Memory B cell (primary cell): Measurements from ENCODE around the gene PPP1R9A.

Experiments
- ATAC-seq: fragments of 150-1000 bp; cut with Tn5 transposase; 2 replicates; pipeline ENCODE4 v1.10.0; 2021; ENCODE audit warnings: low read depth, mild to moderate bottlenecking, moderate library complexity
- DNase-seq, 2 donors: peaks; one replicate each; pipeline ENCODE4 v3.0.0; 2022; ENCODE audit warnings: low spot score in 2 of 2
- H3K27ac Mint-ChIP-seq: one replicate; pipeline ENCODE4 v1.8.0; 2022; ENCODE audit warnings: mild to moderate bottlenecking, moderate library complexity, mixed read lengths
- H3K27me3 Mint-ChIP-seq: one replicate; pipeline ENCODE4 v1.8.0; 2022; ENCODE audit warnings: mixed read lengths
- H3K36me3 Mint-ChIP-seq: one replicate; pipeline ENCODE4 v1.8.0; 2022; ENCODE audit warnings: mild to moderate bottlenecking, mixed read lengths
- H3K4me1 Mint-ChIP-seq: one replicate; pipeline ENCODE4 v1.8.0; 2022; ENCODE audit warnings: mixed read lengths
- H3K4me3 Mint-ChIP-seq: one replicate; pipeline ENCODE4 v1.8.0; 2022; ENCODE audit warnings: mild to moderate bottlenecking, moderate library complexity, mixed read lengths
- H3K9me3 Mint-ChIP-seq: one replicate; pipeline ENCODE4 v1.8.0; 2022; ENCODE audit warnings: mixed read lengths

The PPP1R9A gene

DNA sequence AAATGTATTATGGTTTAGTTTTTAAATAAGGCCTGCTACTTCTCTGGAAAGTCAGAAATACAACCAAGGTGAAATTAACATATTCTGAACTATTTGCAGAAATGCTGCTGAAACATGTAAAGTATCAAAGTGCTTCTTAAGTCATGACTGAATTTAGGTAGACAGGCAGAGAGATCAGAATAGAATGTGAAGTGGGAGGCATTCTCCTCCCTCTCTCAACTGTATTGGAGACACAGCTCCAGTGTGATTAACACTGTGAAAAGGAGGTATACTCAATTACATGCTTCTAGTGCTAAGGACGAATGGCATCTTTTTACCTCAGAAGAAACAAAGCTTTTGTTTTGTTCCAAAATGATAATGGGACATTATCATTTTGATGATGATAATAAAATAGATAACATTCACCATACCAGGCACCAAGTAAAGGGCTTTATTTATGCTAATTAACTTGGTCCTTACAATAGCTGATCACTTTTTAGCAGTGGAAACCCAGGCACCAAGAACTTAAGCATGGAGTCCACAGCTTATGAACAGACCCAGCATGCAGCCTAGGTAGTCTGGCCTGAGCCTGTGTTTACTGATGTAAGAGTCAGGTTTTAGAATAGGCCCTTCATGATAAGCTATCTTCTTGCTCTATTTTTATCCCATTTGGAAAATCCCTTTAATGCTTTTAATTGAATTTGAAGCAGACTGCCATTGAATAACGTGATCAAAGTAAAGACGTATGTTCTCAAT lies 26.0 kb downstream of the PPP1R9A start:
- no peak overlapping the region for H3K27ac Mint-ChIP-seq
- no peak overlapping the region for H3K4me3 Mint-ChIP-seq
- DNase-seq (no peak), ATAC-seq (no peak)
- H3K9me3 Mint-ChIP-seq = no peaks in the 10 kb centered on the region
- peaks cover 5% of the 10 kb centered on the region for H3K27me3 Mint-ChIP-seq
- H3K36me3 Mint-ChIP-seq = no peaks in the 10 kb centered on the region
- H3K4me1 Mint-ChIP-seq = no peaks in the 10 kb centered on the region

DNA sequence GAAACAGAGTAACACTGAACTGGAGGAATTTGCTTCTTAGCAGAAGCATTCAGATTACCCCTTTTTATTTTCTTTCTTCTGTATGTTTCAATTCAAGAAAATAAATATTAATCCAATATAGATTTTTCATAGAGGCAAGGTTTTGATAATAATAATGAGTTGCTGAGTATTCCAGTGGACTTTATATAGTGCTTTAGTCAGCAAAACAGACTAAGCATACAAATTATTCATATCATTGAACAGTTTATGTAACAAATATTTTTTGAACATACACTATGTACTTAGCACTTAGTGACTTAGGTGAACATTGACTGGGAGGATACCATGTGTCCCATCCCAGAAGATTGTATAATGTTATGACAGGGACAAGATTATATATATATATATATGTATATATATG lies 32.0 kb downstream of the PPP1R9A start:
- H3K27me3 Mint-ChIP-seq = peaks cover 2% of the 10 kb centered on the region
- no peak overlapping the region for H3K27ac Mint-ChIP-seq
- DNase-seq (no peak), ATAC-seq (no peak)
- no peaks in the 10 kb centered on the region for H3K36me3 Mint-ChIP-seq
- no peaks in the 10 kb centered on the region for H3K9me3 Mint-ChIP-seq
- no peak overlapping the region for H3K4me3 Mint-ChIP-seq
- no peaks in the 10 kb centered on the region for H3K4me1 Mint-ChIP-seq

DNA sequence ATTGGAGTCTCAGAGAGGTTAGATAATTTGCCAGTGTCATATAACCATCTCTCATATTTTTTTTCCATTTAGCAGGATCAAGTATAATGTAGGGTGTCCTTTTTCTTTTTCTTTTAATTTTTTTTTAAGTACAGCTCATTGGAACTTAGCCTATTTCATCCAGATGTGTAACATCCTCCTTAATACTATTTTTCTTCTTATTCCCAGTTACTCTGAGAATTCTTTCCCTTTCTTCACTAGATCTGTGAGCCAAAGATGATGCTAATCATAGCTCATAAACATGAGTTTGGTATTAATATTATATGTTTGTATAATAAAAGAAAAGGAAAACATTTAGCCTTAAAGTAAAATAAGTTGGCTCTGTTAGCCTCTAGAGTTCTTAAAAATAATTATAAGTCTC lies 32.8 kb downstream of the PPP1R9A start:
- Mint-ChIP-seq H3K9me3 (no peaks in the 10 kb centered on the region), H3K27me3 (peaks cover 2% of the 10 kb centered on the region), H3K27ac (no peak overlapping the region), H3K4me3 (no peak overlapping the region), H3K36me3 (no peaks in the 10 kb centered on the region), H3K4me1 (no peaks in the 10 kb centered on the region)
- ATAC-seq (no peak), DNase-seq (no peak)

DNA sequence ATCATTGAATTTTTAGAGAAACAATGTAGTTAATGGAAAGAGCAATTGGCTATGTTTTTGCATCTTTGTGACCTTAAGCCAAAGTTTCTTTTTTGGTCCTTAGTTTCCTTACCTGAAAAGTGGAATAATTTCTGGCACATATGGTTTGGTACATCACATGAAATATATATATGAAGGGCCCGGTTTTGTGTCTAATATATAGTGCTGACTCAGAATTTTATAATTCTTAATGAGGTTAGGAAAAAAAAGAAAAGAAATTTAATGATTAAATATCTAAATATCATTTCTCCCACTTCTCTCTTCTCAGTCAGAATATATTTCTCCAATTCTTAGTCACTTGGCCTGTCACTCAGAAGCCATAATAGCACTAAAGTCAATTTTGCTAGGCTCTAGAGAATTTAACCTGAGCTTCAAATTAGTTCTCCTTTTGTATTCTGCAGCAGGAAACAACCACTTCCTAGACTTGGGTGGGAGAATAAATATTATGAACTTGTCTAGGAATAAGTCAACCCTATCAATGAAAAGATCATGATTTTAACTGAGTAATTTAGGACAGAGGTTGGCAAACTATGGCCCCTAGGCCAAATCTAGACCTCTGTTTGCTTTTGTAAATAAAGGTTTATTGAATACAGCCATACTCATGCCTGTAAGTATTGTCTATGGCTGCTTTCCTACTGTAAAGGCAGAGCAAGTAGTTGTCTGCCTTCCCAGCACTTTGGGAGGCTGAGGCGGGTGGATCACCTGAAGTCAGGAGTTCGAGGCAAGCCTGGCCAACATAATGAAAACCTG lies 34.6 kb downstream of the PPP1R9A start:
- H3K9me3 Mint-ChIP-seq = no peaks in the 10 kb centered on the region
- no peaks in the 10 kb centered on the region for H3K4me1 Mint-ChIP-seq
- no peak overlapping the region for H3K27ac Mint-ChIP-seq
- no peaks in the 10 kb centered on the region for H3K36me3 Mint-ChIP-seq
- DNase-seq (no peak), ATAC-seq (no peak)
- peaks cover 2% of the 10 kb centered on the region for H3K27me3 Mint-ChIP-seq
- no peak overlapping the region for H3K4me3 Mint-ChIP-seq

DNA sequence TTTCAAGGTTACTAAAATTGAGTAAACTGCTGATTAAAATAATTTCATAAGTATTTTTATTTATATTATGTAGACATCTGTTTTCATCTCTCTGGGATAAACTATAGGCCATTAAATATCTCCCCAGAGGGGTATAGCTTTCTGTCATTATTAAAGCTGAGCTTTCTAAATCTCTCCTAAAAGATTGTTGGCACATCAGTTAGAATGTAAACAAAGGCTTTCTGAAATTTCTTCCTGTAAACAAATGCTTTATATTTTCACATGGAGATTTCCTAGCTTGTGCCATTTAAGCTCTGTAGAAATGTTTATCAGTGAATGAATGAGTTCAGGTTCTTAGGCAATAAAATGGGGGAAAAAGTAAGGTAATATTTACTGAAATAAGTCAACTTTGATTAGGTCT lies 35.7 kb downstream of the PPP1R9A start:
- DNase-seq = no peak

DNA sequence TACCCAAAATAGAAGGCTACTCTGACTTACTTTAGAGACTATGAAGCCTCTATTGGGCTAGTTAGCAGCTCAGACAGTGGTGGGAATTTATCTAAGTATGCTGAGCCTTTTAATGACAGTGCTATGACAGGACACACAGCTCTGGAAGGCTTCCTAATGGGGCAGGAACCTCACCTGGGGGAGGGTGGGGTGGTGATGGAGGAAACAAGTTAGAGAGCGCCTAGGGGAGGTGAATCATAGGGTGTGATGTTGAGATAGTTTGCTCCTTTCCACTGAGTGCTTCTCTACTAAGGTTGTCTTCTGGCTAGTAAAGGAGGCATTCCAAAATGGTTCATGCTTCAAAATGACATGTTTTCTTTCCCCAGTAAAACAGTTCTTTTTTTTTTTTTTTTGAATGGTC lies 42.1 kb downstream of the PPP1R9A start:
- H3K9me3 Mint-ChIP-seq = no peaks in the 10 kb centered on the region
- H3K27me3 Mint-ChIP-seq = no peaks in the 10 kb centered on the region
- ATAC-seq (no peak), DNase-seq (no peak)
- H3K4me3 Mint-ChIP-seq = no peak overlapping the region
- H3K36me3 Mint-ChIP-seq = no peaks in the 10 kb centered on the region
- no peaks in the 10 kb centered on the region for H3K4me1 Mint-ChIP-seq
- no peak overlapping the region for H3K27ac Mint-ChIP-seq

More for the DNA sequence above, 35.7 kb downstream of the PPP1R9A start:
- Mint-ChIP-seq H3K27me3 (peaks cover 2% of the 10 kb centered on the region), H3K4me3 (no peak overlapping the region), H3K4me1 (no peaks in the 10 kb centered on the region), H3K27ac (no peak overlapping the region), H3K9me3 (no peaks in the 10 kb centered on the region), H3K36me3 (no peaks in the 10 kb centered on the region)
- ATAC-seq = no peak

DNA sequence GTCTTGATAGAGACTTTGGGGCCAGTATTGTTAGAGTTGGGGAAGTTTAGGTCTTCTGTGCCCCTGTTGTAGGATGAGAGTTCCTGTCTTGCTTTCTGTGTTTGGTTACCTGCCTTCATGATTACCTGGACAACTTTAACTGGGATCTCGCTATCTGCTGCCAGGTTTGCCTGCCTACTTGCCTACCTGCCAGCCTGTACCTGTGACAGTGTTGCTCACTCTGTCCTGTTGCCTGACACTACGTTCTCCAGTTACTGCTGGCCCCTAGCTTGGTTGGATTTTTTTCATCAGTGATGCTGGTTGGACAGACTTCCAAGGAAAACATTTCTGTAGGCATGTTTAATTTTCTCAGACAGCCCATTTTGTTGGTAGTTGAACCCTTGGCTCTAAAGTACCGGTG lies 48.4 kb downstream of the PPP1R9A start:
- H3K27ac Mint-ChIP-seq = no peak overlapping the region
- H3K4me1 Mint-ChIP-seq = no peaks in the 10 kb centered on the region
- H3K36me3 Mint-ChIP-seq = no peaks in the 10 kb centered on the region
- no peaks in the 10 kb centered on the region for H3K27me3 Mint-ChIP-seq
- no peaks in the 10 kb centered on the region for H3K9me3 Mint-ChIP-seq
- ATAC-seq = no peak
- H3K4me3 Mint-ChIP-seq = no peak overlapping the region
- no peak for DNase-seq

DNA sequence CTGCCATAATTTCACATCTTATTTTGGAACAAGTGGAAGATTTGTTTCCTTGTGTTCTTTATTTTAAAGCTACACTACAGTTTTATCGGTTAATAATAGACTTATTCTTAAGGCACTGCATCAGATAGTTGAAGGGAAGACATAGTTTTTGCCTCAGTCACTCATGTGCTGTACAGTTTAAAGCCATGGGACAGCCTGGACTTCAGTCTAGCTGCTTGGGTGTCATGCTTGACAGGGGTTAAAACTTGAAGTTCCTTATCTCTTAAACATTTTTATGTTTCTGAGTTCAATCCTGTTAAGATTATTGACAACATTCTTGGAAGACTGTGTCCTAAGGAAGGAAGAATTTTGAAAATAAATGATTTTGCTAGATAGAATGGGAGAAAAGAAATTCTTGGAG lies 49.7 kb downstream of the PPP1R9A start:
- ATAC-seq = no peak
- H3K27me3 Mint-ChIP-seq = no peaks in the 10 kb centered on the region
- no peak for DNase-seq
- no peak overlapping the region for H3K4me3 Mint-ChIP-seq
- H3K36me3 Mint-ChIP-seq = no peaks in the 10 kb centered on the region
- H3K27ac Mint-ChIP-seq = no peak overlapping the region
- H3K9me3 Mint-ChIP-seq = no peaks in the 10 kb centered on the region
- no peaks in the 10 kb centered on the region for H3K4me1 Mint-ChIP-seq

DNA sequence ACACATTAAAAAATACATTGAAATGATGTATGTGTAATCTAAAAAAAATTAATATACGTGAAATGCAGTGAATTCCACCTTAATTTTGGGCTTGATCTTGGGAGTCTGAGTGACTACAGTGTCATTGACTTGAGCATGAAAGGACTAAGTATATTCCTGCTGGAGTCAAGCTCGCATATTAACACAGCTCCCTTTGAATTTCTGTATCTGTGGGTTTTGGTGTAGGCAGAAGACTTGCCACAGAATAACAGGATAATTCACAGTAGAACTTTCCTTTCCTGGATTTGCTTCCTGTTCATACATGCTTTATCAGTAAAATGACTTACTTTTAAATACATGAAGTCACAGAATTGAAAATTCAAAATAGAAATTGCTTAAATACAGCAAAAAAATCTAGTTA lies 55.3 kb downstream of the PPP1R9A start:
- H3K4me1 Mint-ChIP-seq = no peaks in the 10 kb centered on the region
- DNase-seq (no peak), ATAC-seq (no peak)
- no peak overlapping the region for H3K4me3 Mint-ChIP-seq
- H3K27me3 Mint-ChIP-seq = no peaks in the 10 kb centered on the region
- peaks cover 4% of the 10 kb centered on the region for H3K9me3 Mint-ChIP-seq
- no peaks in the 10 kb centered on the region for H3K36me3 Mint-ChIP-seq
- no peak overlapping the region for H3K27ac Mint-ChIP-seq

DNA sequence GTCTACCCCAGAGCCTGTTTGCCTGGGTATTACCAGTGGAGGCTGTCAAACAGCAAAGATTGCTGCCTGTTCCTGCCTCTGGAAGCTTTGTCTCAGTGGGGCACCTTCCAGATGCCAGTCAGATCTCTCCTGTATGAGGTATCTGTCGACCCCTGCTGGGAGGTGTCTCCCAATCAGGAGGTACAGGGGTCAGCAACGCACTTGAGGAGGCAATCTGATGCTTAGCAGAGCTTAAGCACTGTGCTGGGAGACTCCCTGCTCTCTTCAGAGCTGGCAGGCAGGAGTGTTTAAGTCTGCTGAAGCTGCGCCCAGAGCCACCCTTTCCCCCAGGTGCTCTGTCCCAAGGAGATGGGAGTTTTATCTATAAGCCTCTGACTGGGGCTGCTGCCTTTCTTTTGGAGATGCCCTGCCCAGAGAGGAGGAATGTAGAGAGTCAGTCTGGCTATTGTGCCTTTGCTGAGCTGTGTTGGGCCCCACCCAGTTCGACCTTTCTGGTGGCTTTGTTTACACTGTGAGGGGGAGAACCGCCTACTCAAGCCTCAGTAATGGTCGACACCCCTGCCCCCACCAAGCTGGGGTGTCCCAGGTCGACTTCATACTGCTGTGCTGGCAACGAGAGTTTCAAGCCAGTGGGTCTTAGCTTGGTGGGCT lies 62.2 kb downstream of the PPP1R9A start:
- no peaks in the 10 kb centered on the region for H3K4me1 Mint-ChIP-seq
- no peaks in the 10 kb centered on the region for H3K36me3 Mint-ChIP-seq
- no peak overlapping the region for H3K27ac Mint-ChIP-seq
- peaks cover 6% of the 10 kb centered on the region for H3K9me3 Mint-ChIP-seq
- ATAC-seq = no peak
- peaks cover 1% of the 10 kb centered on the region for H3K27me3 Mint-ChIP-seq
- no peak for DNase-seq
- H3K4me3 Mint-ChIP-seq = no peak overlapping the region

DNA sequence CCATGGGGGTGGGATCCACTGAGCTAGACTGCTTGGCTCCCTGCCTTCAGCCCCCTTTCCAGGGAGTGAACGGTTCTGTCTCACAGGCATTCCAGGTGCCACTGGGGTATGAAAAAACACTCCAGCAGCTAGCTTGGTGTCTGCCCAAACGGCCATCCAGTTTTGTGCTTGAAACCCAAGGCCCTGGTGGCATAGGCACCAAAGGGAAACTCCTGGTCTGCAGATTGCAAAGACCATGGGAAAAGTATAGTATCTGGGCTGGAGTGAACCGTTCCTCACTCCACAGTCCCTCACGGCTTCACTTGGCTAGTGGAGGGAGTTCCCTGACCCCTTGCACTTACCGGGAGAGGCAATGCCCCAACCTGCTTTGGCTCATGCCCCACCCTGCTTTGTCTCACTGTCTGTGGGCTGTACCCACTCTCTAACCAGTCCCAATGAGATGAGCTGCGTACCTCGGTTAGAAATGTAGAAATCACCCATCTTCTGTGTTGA lies 62.7 kb downstream of the PPP1R9A start:
- Mint-ChIP-seq H3K4me3 (no peak overlapping the region), H3K4me1 (no peaks in the 10 kb centered on the region), H3K36me3 (no peaks in the 10 kb centered on the region), H3K27me3 (peaks cover 1% of the 10 kb centered on the region), H3K27ac (no peak overlapping the region), H3K9me3 (peaks cover 6% of the 10 kb centered on the region)
- ATAC-seq (no peak), DNase-seq (no peak)

DNA sequence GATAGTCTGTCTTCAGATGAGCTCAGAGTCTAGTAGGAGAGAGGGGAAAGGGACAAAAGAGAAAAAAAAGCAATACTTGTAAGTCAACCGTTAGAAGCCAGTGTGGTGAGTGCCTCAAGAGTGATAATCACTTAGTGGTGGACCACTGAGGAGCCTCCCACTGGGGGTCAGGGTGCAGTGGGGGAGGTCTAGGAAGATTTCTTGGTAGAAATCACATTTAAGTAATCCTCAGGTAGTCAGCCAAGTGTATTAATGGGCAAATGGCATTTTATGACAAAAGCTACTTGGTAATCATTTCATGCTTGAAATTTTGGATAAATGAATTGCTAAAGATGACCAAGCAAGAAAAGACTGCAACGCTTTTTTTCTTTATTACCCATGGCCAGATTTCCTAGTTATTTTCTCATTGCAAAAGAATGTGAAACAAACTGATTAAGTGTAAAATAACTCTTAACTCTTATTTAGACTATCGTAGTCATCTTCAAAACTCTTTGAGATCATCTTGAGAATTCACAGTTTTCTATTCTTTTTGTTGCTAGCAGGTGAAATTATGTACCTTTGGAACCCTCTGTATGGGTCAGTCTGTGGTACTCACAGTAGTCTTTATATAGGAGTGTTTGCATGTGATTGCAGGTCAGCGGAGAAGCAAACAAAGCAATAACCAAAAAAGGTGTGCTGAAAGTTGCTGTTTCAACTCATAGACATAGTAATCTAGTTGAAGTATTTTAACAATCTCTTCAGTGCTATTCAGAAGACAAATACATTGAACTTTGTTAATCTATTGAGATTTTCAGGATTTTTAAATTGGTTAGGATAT lies 63.9 kb downstream of the PPP1R9A start:
- ATAC-seq (no peak), DNase-seq (no peak)
- Mint-ChIP-seq H3K27me3 (peaks cover 1% of the 10 kb centered on the region), H3K36me3 (no peaks in the 10 kb centered on the region), H3K9me3 (peaks cover 4% of the 10 kb centered on the region), H3K4me3 (no peak overlapping the region), H3K4me1 (no peaks in the 10 kb centered on the region), H3K27ac (no peak overlapping the region)

DNA sequence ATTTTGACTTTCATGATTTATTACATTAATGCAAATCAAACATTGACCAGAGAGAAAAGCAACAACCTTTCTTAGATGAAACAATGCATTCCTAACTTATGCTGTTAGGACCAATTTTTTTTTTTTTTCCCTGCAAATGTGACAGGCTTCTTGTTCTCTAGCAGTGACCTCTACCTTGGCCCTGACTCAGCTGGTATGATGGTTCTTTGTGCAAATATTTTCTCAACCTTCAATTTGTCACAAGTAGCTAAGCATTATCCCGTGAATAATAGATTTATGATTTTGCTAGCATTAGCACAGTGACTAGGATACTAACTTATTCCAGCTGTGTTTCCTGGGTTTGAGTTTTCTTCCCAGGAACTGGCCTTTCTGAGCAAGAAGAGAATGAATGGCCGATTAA lies 64.9 kb downstream of the PPP1R9A start:
- H3K27me3 Mint-ChIP-seq = peaks cover 4% of the 10 kb centered on the region
- H3K36me3 Mint-ChIP-seq = no peaks in the 10 kb centered on the region
- H3K27ac Mint-ChIP-seq = no peak overlapping the region
- no peaks in the 10 kb centered on the region for H3K4me1 Mint-ChIP-seq
- H3K4me3 Mint-ChIP-seq = no peak overlapping the region
- ATAC-seq (no peak), DNase-seq (no peak)
- H3K9me3 Mint-ChIP-seq = peaks cover 2% of the 10 kb centered on the region

DNA sequence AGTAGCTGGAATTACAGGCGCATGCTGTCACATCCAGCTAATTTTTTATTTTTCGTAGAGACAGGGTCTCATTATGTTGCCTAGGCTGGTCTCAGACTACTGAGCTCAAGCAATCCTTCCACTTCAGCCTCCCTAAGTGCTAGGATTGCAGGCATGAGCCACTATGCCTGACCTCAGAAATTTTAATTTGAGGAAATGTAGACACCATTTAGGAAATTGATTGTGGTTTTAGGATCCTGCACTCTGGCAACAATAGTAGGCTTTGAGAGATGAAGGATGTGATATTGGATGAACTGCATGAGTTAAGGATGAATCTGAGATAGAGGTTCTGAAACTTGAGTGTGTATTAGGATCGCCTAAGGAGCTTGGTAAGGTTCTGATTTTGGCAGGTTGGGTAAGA lies 66.5 kb downstream of the PPP1R9A start:
- Mint-ChIP-seq H3K27ac (no peak overlapping the region), H3K27me3 (peaks cover 5% of the 10 kb centered on the region), H3K4me3 (no peak overlapping the region), H3K36me3 (no peaks in the 10 kb centered on the region), H3K4me1 (no peaks in the 10 kb centered on the region), H3K9me3 (no peaks in the 10 kb centered on the region)
- ATAC-seq (no peak), DNase-seq (no peak)
